NCI-H69 (cell line): ENCODE data around the gene SORCS3.

Source experiments
- DNase-seq: peaks from one replicate; lab custom pipeline; 2025; lab: John Stamatoyannopoulos, UW

Gene SORCS3

DNA sequence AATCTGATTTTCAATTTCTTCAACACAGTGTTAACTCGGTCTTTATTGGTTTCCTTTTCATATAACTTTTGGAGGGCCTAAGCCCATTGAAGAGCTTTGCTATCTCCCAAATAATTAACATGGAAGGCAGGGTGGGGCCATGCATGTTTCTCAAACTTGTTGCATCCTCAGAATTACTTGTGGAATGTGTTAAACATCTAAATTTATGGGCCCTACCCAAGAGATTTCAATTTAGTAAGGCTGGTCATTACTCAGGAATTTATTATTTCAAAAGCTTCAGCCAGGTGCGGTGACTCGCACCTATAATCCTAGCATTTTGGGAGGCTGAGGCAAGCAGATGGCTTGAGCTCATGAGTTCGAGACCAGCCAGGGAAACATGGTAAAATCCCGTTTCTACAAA is 208.9 kb downstream of the SORCS3 start:
- DNase-seq, result no peak

DNA sequence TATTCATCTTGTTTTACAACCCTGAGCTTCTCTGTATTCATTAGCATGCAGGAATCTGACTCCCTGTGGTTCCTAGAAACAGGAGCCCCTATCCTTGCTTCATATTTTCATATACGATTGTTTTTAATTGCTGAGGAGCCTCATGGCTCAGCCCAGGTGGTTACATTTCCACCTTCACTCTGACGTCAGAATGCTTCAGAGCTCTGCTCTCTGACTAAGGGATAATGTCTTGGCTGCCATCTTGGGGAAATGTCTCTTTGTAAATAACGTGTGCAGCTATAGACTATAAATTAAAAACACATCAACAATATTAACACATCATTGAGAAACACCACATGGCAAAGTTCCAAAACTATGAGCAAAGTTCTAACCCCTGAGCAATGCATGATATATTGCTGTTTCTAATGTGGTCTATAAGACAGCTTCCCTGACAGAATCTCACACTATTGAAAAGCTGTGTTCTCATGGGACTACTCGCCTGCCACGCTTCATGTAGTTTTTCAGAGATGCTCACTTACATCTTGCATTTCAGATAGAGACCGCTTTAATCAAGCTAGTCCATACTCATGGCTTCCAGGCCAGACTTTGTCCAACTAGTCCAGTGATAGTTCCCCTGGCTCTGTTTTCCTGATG is 227.0 kb downstream of the SORCS3 start:
- DNase-seq, result peak; percentile 87

DNA sequence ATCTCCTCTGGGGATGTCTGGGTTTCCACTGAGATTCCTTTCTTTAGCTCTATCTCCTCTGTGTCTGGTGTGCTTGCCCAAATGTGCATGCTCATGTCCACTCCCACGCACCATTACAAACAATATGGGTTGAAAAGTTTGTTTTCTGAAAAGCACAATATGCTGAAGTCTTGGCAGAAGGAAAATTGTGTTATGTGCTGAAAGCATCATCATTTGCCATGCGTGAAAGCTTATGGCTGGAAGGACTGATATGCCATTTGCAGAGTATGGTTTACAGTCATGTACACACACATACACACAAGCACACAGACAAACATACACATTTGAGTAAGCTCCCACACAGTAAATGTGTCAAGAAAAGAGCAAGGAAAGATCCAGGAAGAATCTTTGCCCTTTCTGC is 231.6 kb downstream of the SORCS3 start:
- no peak for DNase-seq

DNA sequence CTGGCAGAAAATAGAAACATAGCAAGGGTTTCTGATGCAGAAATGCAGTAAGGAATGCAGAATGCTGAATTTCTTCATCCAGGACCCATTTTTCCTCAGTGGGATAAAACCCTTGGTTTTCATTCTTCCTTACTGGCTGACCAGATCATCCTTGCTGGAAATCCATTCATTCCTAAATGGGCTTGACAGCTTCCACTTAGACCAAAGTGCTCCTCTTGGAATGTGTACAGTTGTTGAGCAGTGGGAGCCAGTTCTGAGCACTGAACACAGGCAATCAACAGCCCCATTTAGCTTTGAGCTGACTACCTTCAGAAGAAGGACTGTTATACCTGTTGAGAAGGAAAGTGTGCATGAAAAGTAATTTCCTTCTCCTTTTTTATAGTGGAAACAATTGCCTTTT is 232.1 kb downstream of the SORCS3 start:
- no peak for DNase-seq

DNA sequence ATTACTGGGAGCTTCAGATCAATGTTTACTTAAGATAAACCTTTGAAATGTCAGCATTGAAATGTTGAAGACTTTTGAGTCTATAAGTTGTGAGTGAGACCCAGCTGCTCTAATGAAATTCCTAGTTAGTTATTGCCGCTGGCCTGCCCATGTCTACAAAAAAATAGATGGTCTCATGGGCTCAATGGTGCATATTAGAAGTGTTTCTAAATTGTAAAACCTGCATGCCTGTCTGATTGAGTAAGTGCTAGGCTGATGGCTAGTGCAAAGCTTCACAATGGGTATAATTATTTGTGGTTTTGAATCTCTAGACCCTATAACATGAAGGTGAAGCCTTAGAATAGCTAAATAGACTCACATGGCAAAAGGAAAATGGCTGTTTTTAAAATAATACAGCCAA is 234.5 kb downstream of the SORCS3 start:
- DNase-seq, result no peak

DNA sequence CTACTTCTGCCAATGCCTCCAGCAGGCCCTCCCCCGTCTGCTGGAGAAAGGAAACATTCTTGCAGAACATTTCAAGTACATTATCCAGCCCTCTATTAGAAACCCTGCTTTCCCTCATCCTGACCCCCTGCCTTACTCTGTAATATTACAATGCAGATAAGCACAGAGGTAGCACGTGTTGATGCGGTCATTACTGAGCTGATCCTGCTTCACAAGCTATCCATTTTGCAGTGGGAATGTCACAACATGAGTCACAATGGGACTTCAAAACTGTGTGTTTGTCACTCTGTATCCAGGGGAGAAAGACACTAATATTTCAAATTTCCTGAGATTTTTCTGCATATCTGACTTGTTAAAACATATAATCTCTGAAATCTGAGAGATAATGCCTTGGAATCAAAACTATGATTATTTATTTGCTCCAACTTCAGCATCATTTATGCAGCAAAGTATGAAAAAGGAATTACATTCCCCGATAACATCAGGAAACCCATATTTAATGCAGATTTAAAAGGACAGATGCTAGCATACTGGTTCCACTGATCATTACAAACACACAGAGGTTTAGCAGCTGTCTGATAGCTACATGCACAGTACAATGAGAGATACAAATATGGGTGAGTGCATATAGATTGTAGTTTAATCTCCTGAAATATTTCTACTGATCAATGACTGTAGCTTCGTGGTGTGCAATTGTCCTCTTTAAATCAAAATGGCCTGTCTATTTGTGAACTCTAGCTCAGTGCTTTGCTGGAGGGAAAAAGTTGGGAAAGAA is 239.7 kb downstream of the SORCS3 start:
- no peak for DNase-seq

DNA sequence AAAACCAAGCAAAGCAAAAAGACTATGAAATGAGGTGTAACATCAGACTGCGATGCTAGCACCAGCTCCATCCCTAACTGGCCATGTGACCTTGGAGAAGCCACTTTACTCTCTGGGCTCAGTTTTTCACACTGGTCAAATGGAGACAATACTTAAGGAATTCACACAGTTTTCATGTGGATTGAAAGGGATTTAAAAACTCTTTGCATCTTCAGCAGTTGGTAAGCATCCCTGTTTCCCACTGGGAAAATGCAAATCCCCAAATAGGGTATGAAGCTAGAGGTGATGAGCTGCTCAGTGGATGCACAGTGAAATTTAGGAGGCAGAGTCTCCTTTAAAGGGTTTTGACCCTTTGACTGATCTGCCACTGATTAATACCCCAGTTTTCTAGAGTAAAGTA is 240.7 kb downstream of the SORCS3 start:
- no peak for DNase-seq

DNA sequence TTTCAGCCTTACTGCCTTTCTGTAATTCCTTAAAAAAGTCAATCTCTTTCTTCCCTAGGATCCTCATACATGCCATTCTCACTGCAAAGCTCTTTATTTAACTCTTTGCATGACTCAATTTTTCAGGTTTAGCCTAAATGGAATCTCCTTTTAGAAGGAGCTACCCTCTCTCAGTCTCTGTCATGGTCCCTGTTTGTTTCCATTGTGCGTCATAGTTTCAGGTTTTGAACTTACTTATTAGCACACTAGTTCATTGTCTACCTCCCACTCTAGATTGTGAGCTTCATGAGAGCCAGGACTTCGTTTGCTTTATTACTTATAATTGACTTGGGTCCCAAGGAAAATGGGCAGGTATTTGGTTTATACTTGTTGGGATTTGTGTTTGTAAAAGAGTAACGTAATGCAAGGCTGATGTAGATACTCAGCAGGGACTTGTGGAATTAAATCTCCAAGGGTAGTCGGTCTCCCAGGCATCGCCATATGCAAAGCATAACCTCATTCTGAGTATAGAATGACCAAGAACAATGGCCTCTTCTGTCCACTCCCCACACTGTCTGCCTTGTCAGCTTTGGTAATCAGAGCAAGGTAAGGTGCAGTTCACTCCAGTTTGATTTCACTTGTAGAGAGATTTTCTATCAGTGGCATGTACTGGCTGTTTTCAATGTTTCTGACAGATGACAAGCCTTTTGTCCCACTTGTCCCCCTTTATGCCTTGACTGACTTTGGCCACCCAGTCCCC is 252.0 kb downstream of the SORCS3 start:
- no peak for DNase-seq

DNA sequence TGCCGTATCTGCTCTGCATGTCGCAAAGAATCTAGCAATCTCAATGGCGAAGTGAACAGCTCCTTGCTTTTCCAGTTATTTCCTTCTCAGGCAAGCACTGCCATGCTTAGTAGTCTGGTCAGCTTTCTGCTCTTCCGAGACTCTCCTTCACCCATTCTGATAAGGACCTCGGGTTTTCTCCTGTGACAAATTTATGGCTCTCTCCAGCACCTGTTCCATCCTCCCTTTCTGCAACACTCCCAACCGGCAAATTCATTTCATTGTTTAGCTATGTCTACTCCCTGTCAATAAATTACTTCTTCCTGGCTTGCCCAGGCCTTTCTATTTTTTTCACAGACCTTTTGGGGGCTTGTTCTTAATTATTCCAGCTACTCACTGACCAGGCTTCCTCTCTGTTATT is 252.6 kb downstream of the SORCS3 start:
- DNase-seq, result no peak

DNA sequence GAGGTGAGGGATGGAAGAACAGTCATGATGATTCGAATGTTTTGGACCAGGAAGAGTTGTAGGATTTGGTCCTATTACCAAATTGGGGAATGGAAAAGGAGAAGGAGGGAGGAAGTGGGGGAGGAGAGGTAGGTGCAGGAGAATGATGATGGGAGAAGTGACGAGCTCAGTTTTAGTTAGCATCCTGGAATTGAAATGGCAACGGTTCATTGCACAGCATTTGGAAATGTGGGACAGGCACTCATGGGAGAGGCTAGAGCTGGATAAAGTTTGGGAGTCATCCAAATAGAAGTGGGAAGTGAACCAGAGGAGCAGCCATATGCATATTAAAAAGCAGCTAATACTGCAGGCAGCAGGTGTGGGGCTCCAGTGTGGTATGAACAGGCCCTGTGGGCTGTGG is 253.6 kb downstream of the SORCS3 start:
- no peak for DNase-seq

DNA sequence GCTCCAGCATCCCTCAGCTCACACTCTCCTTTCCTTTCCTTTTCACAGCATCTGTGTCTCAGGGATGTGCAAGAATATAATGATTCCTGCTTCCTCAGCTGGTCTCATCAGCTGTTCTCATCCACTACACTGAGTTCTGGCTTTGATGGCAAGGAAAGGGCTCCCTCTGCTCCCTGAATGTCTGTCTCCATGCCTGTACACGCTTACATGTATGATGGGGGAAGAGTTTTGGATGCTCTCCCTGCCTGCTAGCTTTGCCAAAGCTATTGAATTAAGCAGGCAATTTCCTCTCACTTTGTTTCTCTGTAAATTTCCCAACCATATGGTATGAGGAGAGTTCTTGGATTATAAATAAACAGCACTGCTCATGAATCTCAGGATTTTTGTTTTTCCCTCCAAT is 254.5 kb downstream of the SORCS3 start:
- no peak for DNase-seq

DNA sequence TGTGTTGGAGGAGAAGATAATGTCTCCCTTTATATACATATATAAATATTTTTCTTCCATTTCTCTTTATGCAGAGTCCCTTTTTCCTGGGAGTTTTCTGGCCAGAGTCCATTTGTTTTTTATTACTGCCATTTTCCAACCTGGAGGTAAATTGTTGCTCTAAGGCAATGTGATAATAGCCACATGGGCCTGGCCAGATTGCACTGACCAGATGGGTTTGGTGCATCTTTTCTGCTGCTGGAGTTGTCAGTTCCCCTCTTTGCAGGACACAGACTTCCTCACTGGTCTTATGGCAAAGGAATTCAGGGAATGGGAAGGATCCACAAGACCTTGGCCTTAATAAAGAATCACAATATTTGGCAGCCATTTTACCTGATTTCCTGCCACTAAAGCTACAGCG is 254.9 kb downstream of the SORCS3 start:
- peak; percentile 6 for DNase-seq

DNA sequence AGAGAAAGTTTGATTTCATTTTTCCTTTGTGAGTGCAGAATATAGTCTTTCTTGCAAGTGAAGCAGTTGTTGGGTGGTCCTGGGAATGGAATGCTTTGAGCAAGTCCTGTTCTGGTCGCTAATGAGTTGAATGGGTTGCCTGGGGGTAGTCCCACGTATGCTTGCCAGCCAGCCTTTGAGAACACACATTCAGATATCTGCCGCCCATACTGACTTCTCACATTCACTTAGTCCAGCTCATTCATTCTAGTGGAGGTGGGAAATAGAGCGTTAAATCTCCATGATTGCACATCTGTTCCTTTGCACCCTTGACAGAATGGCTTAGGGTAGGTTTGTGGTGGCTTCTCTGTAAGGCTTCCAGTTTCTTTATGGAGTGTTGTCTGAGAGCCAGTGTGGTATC is 256.6 kb downstream of the SORCS3 start:
- DNase-seq, result no peak

DNA sequence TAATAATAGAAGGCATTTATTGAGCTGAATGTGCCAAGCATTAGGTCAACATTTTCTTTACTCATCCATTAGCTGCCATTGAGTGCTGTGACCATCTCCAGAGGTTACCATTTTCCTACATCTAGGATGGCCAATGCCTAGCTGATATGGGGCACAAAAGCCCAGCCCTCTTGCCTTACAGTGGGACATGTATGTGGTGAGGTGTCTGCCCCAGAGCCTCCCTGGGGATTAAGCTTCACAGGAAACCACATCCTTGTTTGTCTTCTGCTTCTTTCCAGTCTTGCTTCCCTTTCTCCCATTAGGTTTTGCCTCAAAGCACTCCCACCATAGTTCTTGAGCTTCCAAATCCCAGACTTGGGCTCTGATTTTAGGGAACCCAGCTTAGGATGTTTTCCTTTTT is 258.7 kb downstream of the SORCS3 start:
- DNase-seq, result no peak

DNA sequence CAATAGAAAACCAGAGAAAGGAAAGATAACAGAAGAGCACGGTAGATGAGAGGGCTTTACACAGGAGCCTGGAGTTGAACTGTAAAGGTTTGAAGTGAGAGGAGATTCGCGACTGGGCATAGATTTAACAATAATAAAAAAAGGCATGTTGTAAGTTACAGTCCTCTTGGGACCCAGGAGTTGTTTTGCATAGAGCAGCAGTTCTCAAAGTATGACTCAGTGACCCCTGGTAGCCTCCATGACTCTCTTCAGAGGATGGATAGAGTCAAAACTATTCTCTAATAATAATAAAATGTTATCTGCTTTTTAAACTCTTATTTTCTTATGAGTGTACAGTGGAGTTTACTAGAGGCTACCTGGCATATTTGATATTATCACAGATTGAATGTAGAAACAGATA is 262.3 kb downstream of the SORCS3 start:
- DNase-seq, result no peak

DNA sequence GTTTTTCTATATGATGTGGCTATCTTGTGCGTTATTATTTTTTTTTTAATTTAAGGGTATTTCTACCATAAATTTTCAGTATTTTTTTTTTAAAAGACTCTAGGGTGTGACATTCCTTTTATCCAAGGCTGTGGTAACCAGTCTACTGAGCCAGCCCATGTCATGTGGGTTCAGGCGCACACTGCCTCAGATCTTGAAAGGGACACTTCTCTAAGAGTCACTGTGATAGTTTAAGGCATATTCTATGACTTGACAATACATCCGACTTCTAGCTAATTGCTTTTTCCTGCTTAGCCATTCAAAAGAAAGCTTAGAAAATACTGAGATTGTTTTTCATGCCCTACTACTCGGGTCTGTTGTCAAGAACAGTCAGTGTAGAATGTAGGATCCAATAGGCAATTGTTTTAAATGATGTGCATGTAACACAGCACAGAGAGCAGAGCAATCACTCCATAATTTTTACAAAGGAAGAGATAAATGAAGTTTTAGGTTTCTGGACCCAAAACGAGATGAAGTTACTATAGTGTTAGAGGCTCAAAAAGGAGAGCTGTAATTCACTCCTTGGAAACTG is 263.7 kb downstream of the SORCS3 start:
- DNase-seq, result no peak

DNA sequence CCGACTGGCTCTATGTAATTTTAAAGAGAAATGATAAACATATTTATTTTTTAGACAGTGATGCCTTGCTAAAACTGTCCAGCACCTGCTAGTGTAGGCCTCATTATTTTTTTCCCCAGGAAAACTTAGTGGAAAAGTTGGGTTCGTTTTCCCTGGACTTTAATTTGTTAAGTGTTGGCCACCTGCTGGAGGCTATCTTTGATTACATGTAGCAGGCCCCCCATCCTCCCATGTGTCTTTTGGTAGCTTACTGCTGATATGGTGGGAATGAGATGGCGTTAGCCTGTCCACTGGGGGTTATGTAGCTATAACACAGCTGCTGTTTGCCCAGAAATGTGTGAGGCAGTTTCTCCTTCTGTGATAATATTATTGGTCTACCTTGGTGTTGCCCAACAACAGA is 265.0 kb downstream of the SORCS3 start:
- no peak for DNase-seq

DNA sequence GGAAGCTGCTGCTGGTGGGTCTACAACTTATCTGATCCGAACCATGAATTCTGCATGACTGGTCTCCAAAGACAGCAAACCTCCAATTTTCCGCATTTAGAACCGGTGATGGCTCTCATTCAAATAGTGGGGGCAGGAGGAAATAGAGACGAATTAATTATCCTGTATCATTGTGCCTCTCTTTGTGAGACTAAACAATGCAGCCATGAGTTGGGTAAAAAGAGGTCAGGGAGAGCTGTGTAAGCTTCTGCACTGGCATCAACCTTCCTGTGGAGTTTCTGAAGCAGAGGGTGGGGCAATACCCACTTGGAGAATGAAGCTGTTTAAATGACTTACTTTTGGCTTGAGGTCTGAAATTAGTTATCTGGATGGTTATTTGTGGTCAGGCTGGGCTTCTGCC is 266.4 kb downstream of the SORCS3 start:
- DNase-seq, result peak; percentile 21

DNA sequence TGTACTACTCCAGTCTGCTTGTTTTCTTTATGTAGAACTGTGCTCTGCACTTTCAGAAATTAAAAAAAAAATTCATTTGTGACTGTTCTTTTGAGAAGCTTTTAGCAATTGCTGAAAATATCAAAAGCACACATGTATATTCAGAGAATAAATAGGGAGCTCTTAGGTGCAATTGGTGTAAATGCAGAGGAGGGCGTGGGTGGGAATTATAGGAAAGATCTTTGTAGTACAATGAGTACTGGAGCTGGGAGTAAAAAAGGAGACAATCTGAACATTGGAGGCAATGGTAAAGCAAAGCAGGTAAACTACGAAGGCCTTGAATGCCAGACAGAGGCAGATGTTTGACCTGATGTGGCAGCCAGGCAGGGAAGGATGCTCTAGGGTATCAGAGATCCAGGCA is 267.5 kb downstream of the SORCS3 start:
- no peak for DNase-seq

DNA sequence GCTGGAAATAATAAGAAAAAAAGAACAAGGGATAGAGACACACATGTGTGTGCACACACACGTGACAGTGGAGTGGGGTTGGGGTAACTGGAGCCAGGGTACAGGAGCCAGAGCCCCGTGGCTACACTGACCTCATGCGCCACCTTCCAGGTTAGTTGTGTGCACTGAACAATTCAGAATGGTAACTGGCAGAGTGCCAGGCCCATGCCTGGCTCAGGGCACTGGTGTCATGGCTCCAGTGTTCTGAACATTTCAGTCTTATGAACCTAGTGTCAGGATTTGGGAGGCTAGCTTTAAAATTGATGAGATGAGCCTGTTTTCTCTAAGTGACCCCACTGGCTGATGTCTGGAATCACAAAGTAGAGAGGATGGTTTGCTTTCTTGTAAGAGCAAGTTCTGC is 269.6 kb downstream of the SORCS3 start:
- peak; percentile 34 for DNase-seq

DNA sequence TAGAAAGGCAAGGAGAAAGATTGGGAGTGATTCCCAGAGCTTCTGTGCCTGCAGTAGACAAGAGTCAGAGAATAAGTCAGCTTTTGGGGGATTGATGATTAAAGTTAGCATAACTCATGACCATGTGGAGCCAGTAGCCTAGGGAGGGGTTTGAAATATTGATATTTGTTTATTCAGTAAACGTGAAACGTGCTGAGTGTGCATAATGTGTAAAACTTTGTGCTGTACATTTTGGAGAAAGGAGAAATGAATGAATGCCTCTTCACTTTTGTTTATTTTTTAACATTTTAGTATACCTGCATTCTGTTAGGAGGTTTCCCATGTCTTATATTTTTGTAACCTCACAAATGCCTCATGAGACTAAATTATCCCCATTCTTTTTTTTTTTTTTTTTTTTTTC is 272.3 kb downstream of the SORCS3 start:
- DNase-seq, result no peak

DNA sequence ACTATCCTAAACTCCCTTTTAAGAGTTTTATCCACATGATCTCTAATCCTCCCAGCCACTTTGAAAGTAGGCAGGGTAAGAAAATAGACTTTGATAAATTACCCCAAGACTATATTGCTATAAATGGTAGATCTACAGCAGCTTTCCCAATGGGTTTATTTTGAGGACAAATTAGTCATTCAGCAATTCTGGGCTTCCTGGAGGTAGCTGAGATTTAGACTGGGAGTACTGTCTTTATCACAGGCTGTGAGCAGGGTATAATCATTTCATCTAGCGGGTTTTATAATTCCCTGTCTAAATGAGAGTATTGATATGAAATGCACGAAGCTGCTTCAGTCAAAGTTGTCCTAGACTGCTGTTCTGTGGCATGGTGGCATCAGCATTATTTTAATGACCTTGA is 279.4 kb downstream of the SORCS3 start:
- no peak for DNase-seq

DNA sequence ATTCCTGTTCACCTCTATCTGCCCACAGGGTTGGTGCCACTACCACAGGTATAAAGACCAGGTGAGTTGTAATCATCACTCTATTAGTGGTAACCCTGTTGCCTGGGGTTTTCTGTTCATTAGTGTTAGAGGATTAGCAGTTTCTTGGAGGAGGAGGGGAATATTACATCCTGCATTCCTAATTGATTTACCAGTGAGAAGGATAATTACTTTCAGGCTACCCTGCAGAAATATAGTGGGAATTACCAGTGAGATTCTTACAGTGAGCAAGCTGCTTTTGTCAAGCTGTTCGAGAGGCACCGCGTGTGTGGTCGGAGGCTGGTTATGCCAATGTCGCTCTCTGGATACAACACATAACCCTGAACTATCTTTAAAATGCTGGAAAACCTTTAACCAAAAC is 280.7 kb downstream of the SORCS3 start:
- DNase-seq, result no peak
